Skeletal muscle satellite cell (primary cell): ENCODE measurements around the gene RAB5B.
"Not testable (repeated sequence)": the region's sequence is repeated elsewhere in the genome, so short reads cannot be mapped to it uniquely, and the experiment has no call there.

Experiments used
- H3K27me3 ChIP-seq: 2 replicates; pipeline ENCODE4 v1.7.0; 2013; ENCODE audit warnings: low read length; ENCODE audit not compliant: control insufficient read depth, insufficient read depth
- H3K36me3 ChIP-seq: 2 replicates; pipeline ENCODE4 v1.7.0; 2013; ENCODE audit warnings: mild to moderate bottlenecking, control low read depth, low read length; ENCODE audit not compliant: insufficient read depth
- H3K4me1 ChIP-seq: 2 replicates; pipeline ENCODE4 v1.7.0; 2013; ENCODE audit warnings: low read length; ENCODE audit not compliant: control insufficient read depth, insufficient read depth
- H3K4me2 ChIP-seq: 2 replicates; pipeline ENCODE4 v1.7.0; 2013; ENCODE audit warnings: mild to moderate bottlenecking, low read length
- H3K4me3 ChIP-seq: 2 replicates; pipeline ENCODE4 v1.7.0; 2013; ENCODE audit warnings: low read length
- H3K9ac ChIP-seq: 2 replicates; pipeline ENCODE4 v1.7.0; 2013; ENCODE audit warnings: mild to moderate bottlenecking, low read depth, low read length, moderate library complexity
- H3K9me3 ChIP-seq: replicated peaks from 2 replicates; pipeline ENCODE4 v1.7.0; 2013; ENCODE audit warnings: mild to moderate bottlenecking, control low read depth, low read length

The RAB5B gene

DNA sequence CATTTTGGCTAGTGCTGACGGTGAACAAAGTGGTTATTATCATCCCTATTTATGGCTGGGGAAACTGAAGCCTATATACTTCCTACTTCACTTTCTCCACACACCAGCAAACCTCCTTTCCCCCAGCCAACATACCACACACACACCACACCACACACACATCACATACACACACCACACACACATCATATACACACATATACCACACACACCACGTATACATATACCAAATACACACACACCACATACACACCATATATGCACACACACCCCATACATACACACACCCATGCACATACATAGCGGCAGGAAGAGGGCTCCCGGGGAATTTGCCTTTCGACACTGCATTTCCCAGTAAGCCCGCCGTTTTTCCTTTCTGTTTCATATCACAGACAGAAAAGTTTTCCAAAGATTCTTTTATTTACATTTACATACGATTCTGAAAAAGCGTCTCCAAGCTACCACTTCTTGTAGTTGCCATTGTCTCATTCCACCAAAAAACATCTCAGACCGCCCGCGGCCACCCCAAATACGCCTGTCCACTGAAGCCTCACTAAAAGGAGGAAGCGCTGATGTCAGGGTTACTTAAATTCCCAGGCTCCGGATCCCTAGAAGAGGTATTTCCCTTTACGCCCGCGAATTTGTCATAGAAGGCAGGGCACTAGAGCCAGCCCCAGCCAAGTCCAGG, 823 bp upstream of the RAB5B start:
- Histone ChIP-seq H3K4me2 (peak overlapping the region; percentile 84), H3K4me1 (peaks cover 33% of the 10 kb centered on the region), H3K4me3 (peak overlapping the region; percentile 76), H3K9me3 (no peaks in the 10 kb centered on the region), H3K9ac (peak overlapping the region; percentile 85), H3K27me3 (no peaks in the 10 kb centered on the region), H3K36me3 (peaks cover 7% of the 10 kb centered on the region)

DNA sequence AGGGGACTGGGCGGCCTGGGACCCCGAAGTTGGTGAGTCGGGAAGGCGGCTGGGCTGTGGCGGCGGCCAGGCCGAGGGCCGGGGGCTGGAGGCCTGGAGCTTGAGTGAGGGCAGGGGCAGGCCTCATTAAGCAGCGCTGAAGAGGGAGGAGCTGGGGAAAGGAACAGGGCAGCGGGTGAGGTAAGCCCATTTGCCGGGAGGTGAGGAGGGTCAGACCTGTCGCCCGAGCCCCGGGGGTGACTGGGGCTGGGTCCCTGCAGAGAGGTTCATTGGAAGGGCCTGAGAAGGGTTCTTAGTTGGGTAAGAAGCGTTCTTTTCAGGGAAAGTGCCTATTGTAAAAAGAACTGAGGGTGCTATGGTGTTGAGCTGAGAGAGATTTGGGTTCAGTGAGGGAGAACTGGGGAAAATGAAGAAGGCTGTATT, 441 bp downstream of the RAB5B start:
- H3K9me3 ChIP-seq = no peaks in the 10 kb centered on the region
- no peaks in the 10 kb centered on the region for H3K27me3 ChIP-seq
- peaks cover 33% of the 10 kb centered on the region for H3K4me1 ChIP-seq
- H3K9ac ChIP-seq = peak overlapping the region; percentile 99
- H3K4me3 ChIP-seq = peak overlapping the region; percentile 94
- peaks cover 7% of the 10 kb centered on the region for H3K36me3 ChIP-seq
- peak overlapping the region; percentile 90 for H3K4me2 ChIP-seq

DNA sequence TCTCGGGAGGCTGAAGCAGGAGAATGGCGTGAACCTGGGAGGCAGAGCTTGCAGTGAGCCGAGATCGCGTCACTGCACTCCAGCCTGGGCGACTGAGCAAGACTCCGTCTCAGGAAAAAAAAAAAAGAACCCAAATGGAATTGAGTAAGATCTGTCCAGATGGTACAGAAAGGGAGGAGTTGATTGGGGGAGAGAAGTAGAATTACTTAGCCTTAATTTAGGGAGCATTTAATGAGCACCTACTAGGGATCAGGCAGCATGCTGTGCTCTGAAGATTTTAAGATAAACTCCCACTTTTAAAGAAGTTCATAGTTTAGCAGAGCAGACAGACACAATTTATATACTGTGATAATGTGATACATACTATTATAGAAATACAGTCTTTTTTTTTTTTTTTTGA, 4.5 kb downstream of the RAB5B start:
- Histone ChIP-seq H3K27me3 (no peaks in the 10 kb centered on the region), H3K36me3 (peaks cover 9% of the 10 kb centered on the region), H3K4me3 (no peak overlapping the region), H3K4me2 (no peak overlapping the region), H3K4me1 (peaks cover 12% of the 10 kb centered on the region), H3K9me3 (no peaks in the 10 kb centered on the region), H3K9ac (no peak overlapping the region)

DNA sequence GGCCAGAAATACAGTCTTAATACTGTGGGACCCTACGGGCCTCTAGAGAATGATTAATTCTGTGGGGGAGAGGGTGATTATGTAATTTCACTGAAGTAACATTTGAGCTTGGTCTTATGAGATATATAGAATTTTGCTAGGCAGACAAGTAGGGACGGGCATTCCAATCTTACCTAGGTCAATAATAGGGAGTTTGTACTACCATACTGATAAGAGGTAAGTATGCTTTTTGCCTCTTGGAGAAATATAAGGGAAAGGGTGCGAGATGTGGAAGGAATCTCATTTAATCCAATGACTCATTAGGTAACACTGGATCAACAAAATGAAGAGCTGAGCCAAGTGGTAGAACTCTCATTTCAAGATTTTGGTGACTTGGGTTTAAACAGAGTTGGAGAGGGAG, 5.2 kb downstream of the RAB5B start:
- no peak overlapping the region for H3K9ac ChIP-seq
- H3K4me2 ChIP-seq = no peak overlapping the region
- H3K9me3 ChIP-seq = no peaks in the 10 kb centered on the region
- no peak overlapping the region for H3K4me3 ChIP-seq
- H3K27me3 ChIP-seq = no peaks in the 10 kb centered on the region
- H3K36me3 ChIP-seq = peaks cover 9% of the 10 kb centered on the region
- peaks cover 12% of the 10 kb centered on the region for H3K4me1 ChIP-seq

DNA sequence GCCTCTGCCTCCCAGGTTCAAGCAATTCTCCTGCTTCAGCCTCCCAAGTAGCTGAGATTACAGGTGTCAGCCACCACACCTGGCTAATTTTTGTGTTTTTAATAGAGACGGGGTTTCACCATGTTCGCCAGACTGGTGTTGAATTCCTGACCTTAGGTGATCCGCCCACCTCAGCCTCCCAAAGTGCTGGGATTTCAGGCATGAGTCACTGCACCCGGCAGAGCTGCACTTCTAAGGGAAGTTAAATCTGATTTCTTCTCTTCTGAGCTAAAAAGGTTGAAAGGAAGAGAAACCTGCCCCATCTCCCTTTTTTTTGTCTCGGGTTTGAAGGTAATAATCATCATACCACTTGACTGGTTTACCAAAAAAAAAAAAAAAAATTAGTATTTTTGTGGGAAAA, 8.0 kb downstream of the RAB5B start:
- H3K4me3 ChIP-seq, H3K9ac ChIP-seq, H3K4me1 ChIP-seq, H3K9me3 ChIP-seq, H3K27me3 ChIP-seq, H3K4me2 ChIP-seq: not testable (repeated sequence)
- peaks cover 25% of the 10 kb centered on the region for H3K36me3 ChIP-seq

DNA sequence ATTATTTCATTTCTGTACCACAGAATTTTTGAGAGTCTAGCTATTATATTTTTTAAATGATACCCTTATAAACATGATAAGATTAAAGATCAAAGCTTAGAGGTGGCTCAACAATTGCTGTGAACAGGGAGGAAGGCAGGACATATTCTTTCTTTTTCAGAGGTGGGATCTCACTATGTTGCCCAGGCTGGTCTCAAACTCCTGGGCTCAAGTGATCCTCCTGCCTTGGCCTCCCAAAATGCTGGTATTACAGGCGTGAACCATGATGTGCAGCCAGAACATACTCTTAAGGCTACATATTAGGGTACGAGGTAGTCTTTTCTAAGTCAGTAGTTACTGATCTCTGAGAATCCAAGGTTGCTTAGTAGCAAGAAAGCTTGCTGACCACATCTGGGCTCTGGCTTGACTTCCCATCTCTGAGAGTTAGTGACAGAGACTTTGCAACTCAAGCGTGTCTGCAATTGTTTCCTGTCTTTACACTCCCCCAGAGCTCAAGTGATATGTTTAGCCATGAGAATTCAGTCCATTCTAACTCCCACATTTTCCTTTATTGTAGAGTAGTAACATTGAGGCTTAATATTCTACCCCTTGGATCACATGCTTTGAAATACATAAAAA, 8.6 kb downstream of the RAB5B start:
- Histone ChIP-seq H3K9ac (no peak overlapping the region), H3K4me2 (no peak overlapping the region), H3K4me1 (no peaks in the 10 kb centered on the region), H3K36me3 (peaks cover 25% of the 10 kb centered on the region), H3K27me3 (no peaks in the 10 kb centered on the region), H3K9me3 (no peaks in the 10 kb centered on the region), H3K4me3 (no peak overlapping the region)

DNA sequence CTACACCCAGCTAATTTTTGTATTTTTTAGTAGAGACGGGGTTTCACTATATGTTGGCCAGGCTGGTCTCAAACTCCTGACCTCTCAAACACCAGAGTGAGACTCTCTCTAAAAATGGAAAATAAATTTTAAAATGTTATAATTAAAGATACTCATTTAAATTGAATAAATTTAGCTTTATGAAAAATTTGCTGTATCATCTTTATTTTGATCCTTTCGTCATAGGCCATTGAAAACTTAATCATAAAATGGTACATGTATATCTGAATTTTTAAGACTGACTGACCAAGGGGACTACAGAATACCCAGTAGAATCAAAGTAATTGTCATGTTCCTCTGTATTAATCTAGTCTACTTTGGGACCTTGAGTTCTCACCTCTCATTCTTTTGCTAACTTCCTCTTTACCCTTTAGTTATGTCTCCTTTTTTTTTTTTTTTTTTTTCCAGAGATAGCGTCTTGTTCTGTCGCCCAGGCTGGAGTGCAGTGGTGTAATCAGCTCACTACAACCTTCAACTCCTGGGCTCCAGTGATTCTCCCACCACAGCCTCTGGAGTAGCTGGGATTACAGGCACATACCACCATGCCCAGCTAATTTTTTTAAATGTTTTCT, 9.5 kb downstream of the RAB5B start:
- H3K4me1 ChIP-seq = no peaks in the 10 kb centered on the region
- H3K36me3 ChIP-seq = peaks cover 28% of the 10 kb centered on the region
- no peak overlapping the region for H3K9ac ChIP-seq
- H3K9me3 ChIP-seq = no peaks in the 10 kb centered on the region
- H3K4me2 ChIP-seq = no peak overlapping the region
- no peak overlapping the region for H3K4me3 ChIP-seq
- H3K27me3 ChIP-seq = no peaks in the 10 kb centered on the region

DNA sequence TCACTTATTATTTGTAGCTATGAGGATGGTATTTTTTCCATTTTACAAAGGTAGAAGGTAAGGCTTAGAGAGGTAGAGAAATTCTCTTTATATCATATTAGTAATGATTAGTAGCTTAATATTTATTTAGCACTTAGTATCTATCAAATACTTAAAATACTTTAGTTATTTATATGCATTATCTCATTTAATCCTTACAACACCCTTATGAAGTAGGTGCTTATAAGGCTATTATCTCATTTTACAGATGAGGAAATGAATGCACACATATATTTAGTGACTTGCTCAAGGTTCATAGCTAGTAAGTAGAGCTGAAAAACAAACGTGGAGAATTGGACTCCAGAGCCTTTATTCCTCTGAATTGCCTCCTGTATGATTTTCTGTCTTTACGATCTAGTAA, 11.0 kb downstream of the RAB5B start:
- no peak overlapping the region for H3K4me2 ChIP-seq
- no peak overlapping the region for H3K4me3 ChIP-seq
- no peaks in the 10 kb centered on the region for H3K27me3 ChIP-seq
- no peaks in the 10 kb centered on the region for H3K9me3 ChIP-seq
- H3K36me3 ChIP-seq = peaks cover 39% of the 10 kb centered on the region
- no peaks in the 10 kb centered on the region for H3K4me1 ChIP-seq
- no peak overlapping the region for H3K9ac ChIP-seq

DNA sequence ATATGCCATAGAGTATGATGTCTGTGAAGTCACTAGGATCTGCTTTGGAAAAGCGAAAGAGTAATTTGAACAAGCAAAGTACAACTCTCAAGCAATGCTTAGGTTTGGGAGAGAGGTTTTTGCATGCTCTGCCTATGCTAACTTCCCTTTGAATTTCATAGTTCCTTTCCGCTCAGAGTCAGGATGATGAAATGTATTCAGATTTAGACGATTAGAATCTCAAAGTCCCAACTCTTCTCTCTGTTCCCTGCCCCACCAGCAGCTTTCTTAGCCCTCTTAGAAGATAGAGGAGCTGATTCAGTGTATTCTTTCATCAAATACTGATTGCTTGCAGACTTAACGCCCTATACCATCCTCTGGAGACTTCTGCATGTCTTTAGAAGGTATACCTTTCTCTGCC, 11.5 kb downstream of the RAB5B start:
- H3K9ac ChIP-seq = no peak overlapping the region
- H3K4me1 ChIP-seq = no peaks in the 10 kb centered on the region
- H3K27me3 ChIP-seq = no peaks in the 10 kb centered on the region
- H3K4me3 ChIP-seq = no peak overlapping the region
- peaks cover 41% of the 10 kb centered on the region for H3K36me3 ChIP-seq
- H3K9me3 ChIP-seq = no peaks in the 10 kb centered on the region
- no peak overlapping the region for H3K4me2 ChIP-seq

DNA sequence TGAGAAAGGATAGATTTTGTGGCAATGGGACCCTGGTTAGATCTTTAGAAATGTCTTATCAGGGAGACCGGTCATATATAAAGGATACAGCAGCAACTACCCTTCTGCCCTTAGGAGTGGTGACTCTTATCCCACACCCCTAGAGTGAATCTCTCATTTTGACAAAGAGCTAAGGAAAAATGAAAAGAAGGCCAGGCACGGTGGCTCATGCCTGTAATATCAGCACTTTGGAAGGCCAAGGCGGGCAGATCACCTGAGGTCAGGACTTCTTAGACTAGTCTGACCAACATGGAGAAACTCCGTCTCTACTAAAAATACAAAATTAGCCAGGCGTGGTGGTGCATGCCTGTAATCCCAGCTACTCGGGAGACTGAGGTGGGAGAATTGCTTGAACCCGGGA, 12.1 kb downstream of the RAB5B start:
- not testable (repeated sequence) for H3K4me3 ChIP-seq, H3K4me1 ChIP-seq, H3K9me3 ChIP-seq, H3K9ac ChIP-seq, H3K27me3 ChIP-seq, H3K4me2 ChIP-seq
- peaks cover 44% of the 10 kb centered on the region for H3K36me3 ChIP-seq

DNA sequence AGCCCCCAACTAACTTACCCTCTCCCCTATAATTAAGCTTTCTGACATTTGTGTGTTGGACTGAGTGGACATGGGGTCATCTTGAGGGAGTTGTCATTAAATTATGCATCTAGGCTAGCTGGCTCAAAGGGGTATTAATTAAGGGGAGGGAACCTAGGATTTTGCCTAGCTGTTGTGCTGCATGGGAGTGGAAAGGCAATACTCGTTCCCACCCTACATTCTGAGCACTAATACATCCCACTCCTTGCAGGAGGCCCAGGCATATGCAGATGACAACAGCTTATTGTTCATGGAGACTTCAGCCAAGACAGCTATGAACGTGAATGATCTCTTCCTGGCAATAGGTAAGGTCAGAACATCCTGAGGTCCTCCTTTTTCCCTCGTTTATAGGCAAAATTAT, 17.2 kb downstream of the RAB5B start:
- Histone ChIP-seq H3K9ac (no peak overlapping the region), H3K27me3 (no peaks in the 10 kb centered on the region), H3K9me3 (no peaks in the 10 kb centered on the region), H3K4me1 (no peaks in the 10 kb centered on the region), H3K4me3 (no peak overlapping the region), H3K36me3 (peaks cover 67% of the 10 kb centered on the region), H3K4me2 (no peak overlapping the region)
